ENCODE data around the gene BRPF3. TPM values are rescaled to one million over a fixed set of nuclear protein-coding genes. Genes with fewer than 3 reads are reported as not detected.

The BRPF3 gene
- total RNA-seq, 1 experiment from 2014 or later: 16.9 TPM

- H3K4me1 ChIP-seq: no peaks in the 10 kb centered on the region
- no peaks in the 10 kb centered on the region; the same call in none of the 2 replicates for H3K27me3 ChIP-seq
- no peaks in the 10 kb centered on the region for H3K9me3 ChIP-seq (replicated peaks)
Measured at GRCh38 chr6:36280983-36281382, 84.4 kb downstream of the BRPF3 start.

More at GRCh38 chr6:36280983-36281382, 84.4 kb downstream of the BRPF3 start:
- Histone ChIP-seq H3K36me3 (no peaks in the 10 kb centered on the region), H3K4me3 (no peak overlapping the region), H3K27ac (no peak overlapping the region)
- no peak for DNase-seq

Other genes starting within 250 kb of the BRPF3 start
- gene SLC26A8, start 172.1 kb upstream of the BRPF3 start, total RNA-seq (2014; rRNA removed; shearing (Covaris generic)): not detected in 2 replicates
- gene MAPK14, start 168.9 kb upstream of the BRPF3 start, total RNA-seq (2014; rRNA removed; shearing (Covaris generic)): 41.0 and 43.8 TPM in 2 replicates
- gene MAPK13, start 66.2 kb upstream of the BRPF3 start, total RNA-seq (2014; rRNA removed; shearing (Covaris generic)): 0.08 and 0.23 TPM in 2 replicates
- not detected in 2 replicates for gene PNPLA1, start 73.3 kb downstream of the BRPF3 start, total RNA-seq (2014; rRNA removed; shearing (Covaris generic))
- gene BNIP5, start 140.1 kb downstream of the BRPF3 start, total RNA-seq (2014; rRNA removed; shearing (Covaris generic)): 0.04 TPM in 1 of 2 replicates, not detected in the other
- not detected in 2 replicates for gene ETV7, start 190.9 kb downstream of the BRPF3 start, total RNA-seq (2014; rRNA removed; shearing (Covaris generic))
- 0.08 TPM in 1 of 2 replicates, not detected in the other for gene PXT1, start 246.1 kb downstream of the BRPF3 start, total RNA-seq (2014; rRNA removed; shearing (Covaris generic))
- gene KCTD20, start 246.3 kb downstream of the BRPF3 start, total RNA-seq (2014; rRNA removed; shearing (Covaris generic)): 61.6 and 64.1 TPM in 2 replicates

Data from SJCRH30 (cell line).